CD14-positive monocyte (primary cell): Measurements from ENCODE around the gene TUBA1A. TPM values are rescaled to one million over a fixed set of nuclear protein-coding genes. Genes with fewer than 3 reads are reported as not detected.
A peak's percentile ranks its signal among the peaks of the same experiment; 100 is the strongest.
"Not testable (repeated sequence)": the region's sequence is repeated elsewhere in the genome, so short reads cannot be mapped to it uniquely, and the experiment has no call there.

Source experiments
- DNase-seq, 3 donors: peaks; one replicate each; pipeline ENCODE4 v3.0.0-alpha.2; 2011 to 2022
- H2AFZ ChIP-seq: 2 replicates; pipeline ENCODE4 v1.6.0; 2012; ENCODE audit warnings: mild to moderate bottlenecking, low read depth, low read length, inconsistent platforms; ENCODE audit not compliant: insufficient read depth, poor library complexity, severe bottlenecking
- H3K27ac ChIP-seq, 2 donors: 1 replicate in 1 of 2; 2 replicates in 1 of 2; pipeline ENCODE4 v1.5.1; 2012 to 2013; ENCODE audit warnings: low read length in 2 of 2, control low read depth in 1 of 2, inconsistent platforms in 1 of 2, low read depth in 1 of 2, mild to moderate bottlenecking in 1 of 2
- H3K27me3 ChIP-seq, 2 donors: one replicate each; pipeline versions ENCODE4 v1.6.0 to v1.6.1; 2011 to 2013; ENCODE audit warnings: low read length in 2 of 2; ENCODE audit not compliant: control insufficient read depth in 2 of 2, insufficient read depth in 2 of 2
- H3K36me3 ChIP-seq, 2 donors: replicated peaks in 1 of 2; 1 replicate in 1 of 2; 2 replicates in 1 of 2; pipeline versions ENCODE4 v1.5.1 to v1.6.1; 2012 to 2013; ENCODE audit warnings: low read length in 2 of 2, control low read depth in 1 of 2, inconsistent platforms in 1 of 2, mild to moderate bottlenecking in 1 of 2; ENCODE audit not compliant: insufficient read depth in 2 of 2, control insufficient read depth in 1 of 2
- H3K4me1 ChIP-seq, 2 donors: 1 replicate in 1 of 2; 2 replicates in 1 of 2; pipeline versions ENCODE4 v1.5.1 to v1.6.1; 2012 to 2013; ENCODE audit warnings: low read length in 2 of 2, control low read depth in 1 of 2, inconsistent platforms in 1 of 2, mild to moderate bottlenecking in 1 of 2, moderate library complexity in 1 of 2; ENCODE audit not compliant: insufficient read depth in 2 of 2, control insufficient read depth in 1 of 2
- H3K4me2 ChIP-seq: replicated peaks from 2 replicates; pipeline ENCODE3; 2012; ENCODE audit warnings: low read length, moderate library complexity, mild to moderate bottlenecking; ENCODE audit not compliant: poor library complexity, severe bottlenecking; ENCODE audit errors: extremely low read depth
- H3K4me3 ChIP-seq, 3 experiments: fragments of 200-600 bp in 1 of 3; sonication (generic) in 1 of 3; replicated peaks in 1 of 3; 1 replicate in 2 of 3; 2 replicates in 1 of 3; pipeline ENCODE4 v1.5.1; 2011 to 2013; ENCODE audit warnings: low read length in 3 of 3, mild to moderate bottlenecking in 3 of 3, control low read depth in 2 of 3, low read depth in 2 of 3, inconsistent platforms in 1 of 3, moderate library complexity in 1 of 3
- H3K79me2 ChIP-seq: 2 replicates; pipeline ENCODE4 v1.6.0; 2012; ENCODE audit warnings: mild to moderate bottlenecking, control low read depth, inconsistent platforms, low read length, moderate library complexity; ENCODE audit not compliant: insufficient read depth
- H3K9ac ChIP-seq: 2 replicates; pipeline ENCODE4 v1.6.0; 2017; ENCODE audit warnings: low read length, mild to moderate bottlenecking; ENCODE audit not compliant: insufficient read depth, poor library complexity, severe bottlenecking
- H3K9me3 ChIP-seq, 2 donors: replicated peaks in 1 of 2; 1 replicate in 1 of 2; 2 replicates in 1 of 2; pipeline versions ENCODE4 v1.5.1 to v1.6.1; 2012 to 2013; ENCODE audit warnings: low read length in 2 of 2, control low read depth in 1 of 2; ENCODE audit not compliant: control insufficient read depth in 1 of 2, insufficient read depth in 1 of 2
- H4K20me1 ChIP-seq: 2 replicates; pipeline ENCODE4 v1.6.0; 2012; ENCODE audit warnings: mild to moderate bottlenecking, low read length, control low read depth, moderate library complexity; ENCODE audit not compliant: insufficient read depth
- H3K27ac Mint-ChIP-seq, 7 donors: one replicate each; pipeline ENCODE4 v1.8.0; 2020; ENCODE audit warnings: mild to moderate bottlenecking in 7 of 7, mixed read lengths in 7 of 7, moderate library complexity in 6 of 7, inconsistent platforms in 2 of 7
- H3K27me3 Mint-ChIP-seq, 3 donors: one replicate each; pipeline ENCODE4 v1.8.0; 2021 to 2022; ENCODE audit warnings: low read depth in 3 of 3, mild to moderate bottlenecking in 3 of 3, mixed read lengths in 3 of 3, moderate library complexity in 3 of 3, inconsistent platforms in 1 of 3
- H3K36me3 Mint-ChIP-seq, 2 donors: one replicate each; pipeline ENCODE4 v1.8.0; 2020; ENCODE audit warnings: mixed read lengths in 2 of 2, inconsistent platforms in 1 of 2, mild to moderate bottlenecking in 1 of 2
- H3K4me1 Mint-ChIP-seq: one replicate; pipeline ENCODE4 v1.8.0; 2020; ENCODE audit warnings: mild to moderate bottlenecking, mixed read lengths
- H3K4me3 Mint-ChIP-seq, 2 donors: one replicate each; pipeline ENCODE4 v1.8.0; 2020; ENCODE audit warnings: mild to moderate bottlenecking in 2 of 2, mixed read lengths in 2 of 2, moderate library complexity in 1 of 2
- H3K9me3 Mint-ChIP-seq, 7 donors: one replicate each; pipeline ENCODE4 v1.8.0; 2020 to 2022; ENCODE audit warnings: mixed read lengths in 7 of 7, mild to moderate bottlenecking in 6 of 7, moderate library complexity in 6 of 7, inconsistent platforms in 2 of 7
- CTCF ChIP-seq: fragments of 200-600 bp; IDR thresholded peaks from one replicate; pipeline ENCODE4 v1.8.0; 2022; ENCODE audit warnings: antibody characterized with exemption, mild to moderate bottlenecking
- WGBS: methylation state at CpG from one replicate; pipeline ENCODE4 v1.1.5; 2013; ENCODE audit warnings: missing lambda C conversion rate; ENCODE audit not compliant: insufficient coverage; 5-methylcytosine and 5-hydroxymethylcytosine counted together
- intact Hi-C, 2 donors: fragments of 100-400 bp; cut with micrococcal nuclease; formaldehyde crosslinking; loops; one replicate each; pipeline versions ENCODE4 v1.15.0 to v1.15.1; 2023
- polyA plus RNA-seq, 3 donors: library from polyadenylated mRNA; depleted of rRNA in 1 of 3; unstranded in 2 of 3; stranded (reverse) in 1 of 3; fragments of 300-500 nt in 2 of 3; fragments of >200 nt in 1 of 3; fragmentation: Illumina TruSeq in 2 of 3; gene quantifications; 1 replicate in 2 of 3; 2 replicates in 1 of 3; pipeline ENCODE4 v1.2.3, GENCODE V29; 2012 to 2021

The TUBA1A gene
- polyA plus RNA-seq, 3 donors, result 859 to 1,779 (median 946) TPM

GRCh38 chr12:49212572-49212971, 23.7 kb upstream of the TUBA1A start:
- Mint-ChIP-seq H3K4me3 (no peak overlapping the region), H3K36me3 (no peaks in the 10 kb centered on the region), H3K4me1 (peaks cover 8% of the 10 kb centered on the region), H3K27ac (peak overlapping the region in 1 of 7 donors; percentile 27), H3K27me3 (peaks cover 1 to 3% (median 3%) of the 10 kb centered on the region in 3 donors), H3K9me3 (no peaks in the 10 kb centered on the region)
- DNase-seq, result no peak
- no peak overlapping the region for H3K4me3 ChIP-seq
- H3K27me3 ChIP-seq, result no peaks in the 10 kb centered on the region
- no peak overlapping the region for H3K27ac ChIP-seq
- intact Hi-C loops, result no loop called here
- H3K4me1 ChIP-seq, result peaks cover 4% of the 10 kb centered on the region in 2 donors
- no peaks in the 10 kb centered on the region for H3K9me3 ChIP-seq
- H3K9ac ChIP-seq, result no peak overlapping the region
- H4K20me1 ChIP-seq, result no peaks in the 10 kb centered on the region
- no peak for TF ChIP-seq CTCF
- no peaks in the 10 kb centered on the region for H3K79me2 ChIP-seq
- no peak overlapping the region for H3K4me2 ChIP-seq
- H3K36me3 ChIP-seq, result no peaks in the 10 kb centered on the region
- WGBS, result 92% methylated on average over 8 of the region's 9 CpGs
- H2AFZ ChIP-seq, result no peak overlapping the region

GRCh38 chr12:49210703-49211102, 21.8 kb upstream of the TUBA1A start:
- H3K4me1 Mint-ChIP-seq, H3K4me1 ChIP-seq, H3K9me3 ChIP-seq, H3K4me3 Mint-ChIP-seq, H2AFZ ChIP-seq, H3K27me3 ChIP-seq, H3K36me3 ChIP-seq, H3K27ac Mint-ChIP-seq, H4K20me1 ChIP-seq, H3K79me2 ChIP-seq, H3K27me3 Mint-ChIP-seq, H3K9ac ChIP-seq, H3K27ac ChIP-seq, H3K4me3 ChIP-seq, H3K4me2 ChIP-seq, H3K36me3 Mint-ChIP-seq, DNase-seq, H3K9me3 Mint-ChIP-seq, intact Hi-C loops: not testable (repeated sequence)
- 100% methylated on average over 3 of the region's 7 CpGs for WGBS
